H1 (cell line): Measurements from ENCODE around the gene ZIC5. TPM values are rescaled to one million over a fixed set of nuclear protein-coding genes. Genes with fewer than 3 reads are reported as not detected.

Experiments used
- ATF3 ChIP-seq: IDR thresholded peaks from 2 replicates; pipeline ENCODE4 v1.6.1; 2011; ENCODE audit warnings: low read depth, mild to moderate bottlenecking, low read length; ENCODE audit not compliant: insufficient read depth
- EZH2 ChIP-seq: fragments of 200-600 bp; sonication (generic); IDR thresholded peaks from 2 replicates; pipeline ENCODE4 v1.7.1; 2012; ENCODE audit warnings: low read depth, mild to moderate bottlenecking, moderate library complexity, low read length, inconsistent platforms; ENCODE audit not compliant: severe bottlenecking
- FOSL1 ChIP-seq: IDR thresholded peaks from 2 replicates; pipeline ENCODE4 v1.6.1; 2011; ENCODE audit warnings: mild to moderate bottlenecking, low read depth, low read length, moderate library complexity; ENCODE audit not compliant: insufficient read depth
- HDAC6 ChIP-seq: IDR thresholded peaks from one replicate; pipeline ENCODE4 v1.7.1; 2012; ENCODE audit warnings: low read depth, mild to moderate bottlenecking, inconsistent platforms, low read length, moderate library complexity
- KDM5A ChIP-seq: fragments of 200-600 bp; IDR thresholded peaks from 2 replicates; pipeline ENCODE4 v1.7.1; 2012; ENCODE audit warnings: mild to moderate bottlenecking, low read length, inconsistent platforms, mixed read lengths
- MAFK ChIP-seq: IDR thresholded peaks from 2 replicates; pipeline ENCODE4 v1.6.1; 2012; ENCODE audit warnings: low read depth, mild to moderate bottlenecking, improper control_type of control experiment, low read length
- PHF8 ChIP-seq: fragments of 200-600 bp; sonication (generic); conservative IDR thresholded peaks from 2 replicates; pipeline ENCODE4 v1.7.1; 2012; ENCODE audit warnings: low read depth, mild to moderate bottlenecking, inconsistent platforms, low read length, moderate library complexity
- RBBP5 ChIP-seq: IDR thresholded peaks from 2 replicates; pipeline ENCODE4 v1.7.1; 2012; ENCODE audit warnings: low read depth, mild to moderate bottlenecking, inconsistent platforms, low read length, moderate library complexity, borderline replicate concordance
- SUZ12 ChIP-seq: fragments of 200-600 bp; sonication (generic); IDR thresholded peaks from 2 replicates; pipeline ENCODE4 v1.6.1; 2012; ENCODE audit warnings: mild to moderate bottlenecking, inconsistent platforms, low read length, moderate library complexity, mixed read lengths
- polyA plus RNA-seq, 7 experiments: library from polyadenylated mRNA; depleted of rRNA in 3 of 7; stranded (reverse) in 5 of 7; unstranded in 2 of 7; fragments of >200 nt in 5 of 7; fragments of 200-250 nt in 2 of 7; gene quantifications; 1 replicate in 5 of 7; 2 replicates in 1 of 7; 4 replicates in 1 of 7; pipeline versions ENCODE4 v1.2.1 to v1.2.3, GENCODE V29; 2011 to 2013; ENCODE audit warnings: missing spikeins in 2 of 7, mixed read lengths in 2 of 7
- total RNA-seq: library from RNA; stranded (reverse); fragmentation: NEBNext Ultra II Directional; extraction: Animal tissue kit (Norgen Biotek cat#: 25700); gene quantifications from 2 replicates; pipeline ENCODE4 v1.2.1, GENCODE V29; 2021

The ZIC5 gene
- total and polyA plus RNA-seq, 2 of the 8 experiments (the other 6 are each of a cell fraction or from before 2014, with no cell fraction given): 14.2 to 52.7 TPM

- TF ChIP-seq KDM5A: no peak
- no peak for TF ChIP-seq HDAC6
- TF ChIP-seq EZH2: peak; percentile 59
- peak; percentile 49 for TF ChIP-seq SUZ12
- TF ChIP-seq MAFK: no peak
- no peak for TF ChIP-seq FOSL1
- TF ChIP-seq PHF8: no peak
- no peak for TF ChIP-seq RBBP5
- TF ChIP-seq ATF3: no peak
Measured at GRCh38 chr13:99989276-99990125, 17.9 kb upstream of the ZIC5 start (continued).
